ENCODE results near the gene MSANTD2.

Gene MSANTD2

GRCh38 chr11:124762105-124762623, 38.0 kb downstream of the MSANTD2 start, which contains the start of gene ESAM:
Gene ESAM (minus strand): TSS chr11:124762290. CDS start chr11:124762154, 136 bp downstream.
- Histone ChIP-seq H3K4me3 (replicated peaks; ENCODE audit: insufficient read depth, low read length) (peak within 1 kb of the TSS; percentile 58), H3K27ac (replicated peaks) (no peak within 1 kb of the TSS), H3K27me3 (ENCODE audit: insufficient read depth, poor library complexity, severe bottlenecking) (peaks cover 28% of the 10 kb centered on the region)
- DNase-seq (ENCODE audit: low read depth in 1 of 2, low spot score in 1 of 2), result no peak
- no peak for TF ChIP-seq REST (IDR thresholded peaks at IDR 0.05; ENCODE audit: insufficient replicate concordance, low read depth)
- no peak for TF ChIP-seq CTCF (IDR thresholded peaks at IDR 0.05; ENCODE audit: insufficient read depth, low read length)
- TF ChIP-seq POLR2AphosphoS5 (IDR thresholded peaks at IDR 0.05; ENCODE audit: low read depth), result no peak
- TF ChIP-seq SPI1 (IDR thresholded peaks at IDR 0.05; ENCODE audit: borderline replicate concordance, low read depth), result no peak
- no peak for TF ChIP-seq GABPA (IDR thresholded peaks at IDR 0.05; ENCODE audit: low read depth)

GRCh38 chr11:124761301-124762104, 38.7 kb downstream of the MSANTD2 start:
- H3K27me3 ChIP-seq (ENCODE audit: insufficient read depth, poor library complexity, severe bottlenecking), result peaks cover 31% of the 10 kb centered on the region
- DNase-seq (ENCODE audit: low read depth in 1 of 2, low spot score in 1 of 2), result no peak
- H3K4me3 ChIP-seq (replicated peaks; ENCODE audit: insufficient read depth, low read length), result peak overlapping the region; percentile 58
- no peak for TF ChIP-seq GABPA (IDR thresholded peaks at IDR 0.05; ENCODE audit: low read depth)
- TF ChIP-seq REST (IDR thresholded peaks at IDR 0.05; ENCODE audit: insufficient replicate concordance, low read depth), result no peak
- TF ChIP-seq POLR2AphosphoS5 (IDR thresholded peaks at IDR 0.05; ENCODE audit: low read depth), result no peak
- TF ChIP-seq SPI1 (IDR thresholded peaks at IDR 0.05; ENCODE audit: borderline replicate concordance, low read depth), result no peak
- TF ChIP-seq CTCF (IDR thresholded peaks at IDR 0.05; ENCODE audit: insufficient read depth, low read length), result no peak
- no peak overlapping the region for H3K27ac ChIP-seq (replicated peaks)

- no peak overlapping the region for H3K27ac ChIP-seq (replicated peaks)
- peaks cover 31% of the 10 kb centered on the region for H3K27me3 ChIP-seq (ENCODE audit: insufficient read depth, poor library complexity, severe bottlenecking)
These were observed 39.4 kb downstream of the MSANTD2 start for GRCh38 chr11:124760806-124761205.

More at GRCh38 chr11:124760806-124761205, 39.4 kb downstream of the MSANTD2 start:
- no peak for TF ChIP-seq REST (IDR thresholded peaks at IDR 0.05; ENCODE audit: insufficient replicate concordance, low read depth)
- TF ChIP-seq CTCF (IDR thresholded peaks at IDR 0.05; ENCODE audit: insufficient read depth, low read length), result no peak
- TF ChIP-seq POLR2AphosphoS5 (IDR thresholded peaks at IDR 0.05; ENCODE audit: low read depth), result no peak
- TF ChIP-seq GABPA (IDR thresholded peaks at IDR 0.05; ENCODE audit: low read depth), result no peak
- TF ChIP-seq SPI1 (IDR thresholded peaks at IDR 0.05; ENCODE audit: borderline replicate concordance, low read depth), result no peak
- no peak overlapping the region for H3K4me3 ChIP-seq (replicated peaks; ENCODE audit: insufficient read depth, low read length)
- no peak for DNase-seq (ENCODE audit: low read depth in 1 of 2, low spot score in 1 of 2)
